Epithelial cell of proximal tubule (primary cell): Measurements from ENCODE around the gene ING5. TPM values are rescaled to one million over a fixed set of nuclear protein-coding genes. Genes with fewer than 3 reads are reported as not detected.
"Not testable (repeated sequence)": the region's sequence is repeated elsewhere in the genome, so short reads cannot be mapped to it uniquely, and the experiment has no call there.

Source experiments
- DNase-seq: peaks from one replicate; pipeline ENCODE4 v3.0.0-alpha.2; 2011; ENCODE audit warnings: low read depth
- H3K4me3 ChIP-seq: 2 replicates; pipeline ENCODE4 v1.5.1; 2011; ENCODE audit warnings: low read depth, mild to moderate bottlenecking, low read length
- total RNA-seq: library from RNA; depleted of rRNA; stranded (reverse); fragments of >200 nt; gene quantifications from 2 replicates; pipeline ENCODE4 v1.2.3, GENCODE V29; 2015
- TF ChIP-seq, protein P1 (sequence below): conservative IDR thresholded peaks from 2 replicates; pipeline ENCODE4 v1.5.1; 2012; ENCODE audit warnings: low read depth, mild to moderate bottlenecking, low read length

Gene ING5
- total RNA-seq, 1 donor from 2014 or later, result 10.4 TPM

DNA sequence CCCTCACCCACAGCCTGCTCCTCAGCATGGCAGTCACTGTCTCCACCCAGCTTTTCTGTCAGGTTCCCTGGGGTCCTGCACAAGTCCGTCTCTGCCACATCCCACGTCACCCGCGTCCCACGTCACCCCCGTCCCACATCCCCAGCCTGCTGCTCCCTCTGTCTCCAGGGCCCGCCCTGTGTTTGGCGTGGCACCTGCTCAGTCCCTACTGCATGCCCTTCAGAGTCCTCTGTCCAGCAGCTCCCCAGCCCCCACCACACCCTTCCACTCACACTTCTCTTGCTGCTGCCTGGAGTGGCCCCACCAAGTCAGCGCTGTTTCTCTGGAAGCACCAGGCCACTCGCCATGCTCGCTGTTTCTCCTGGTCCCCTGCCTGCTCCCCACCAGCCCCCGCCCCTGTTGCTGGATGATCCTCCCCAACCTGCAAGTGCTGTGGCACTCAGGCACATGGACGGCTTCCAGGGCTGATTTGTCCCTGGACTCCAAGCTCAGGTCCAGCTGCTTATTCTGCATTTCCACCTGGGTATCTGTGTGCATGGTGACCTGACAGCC lies 45.6 kb upstream of the ING5 start:
- H3K4me3 ChIP-seq, result no peak overlapping the region
- no peak for DNase-seq
- TF ChIP-seq, protein P1, sequence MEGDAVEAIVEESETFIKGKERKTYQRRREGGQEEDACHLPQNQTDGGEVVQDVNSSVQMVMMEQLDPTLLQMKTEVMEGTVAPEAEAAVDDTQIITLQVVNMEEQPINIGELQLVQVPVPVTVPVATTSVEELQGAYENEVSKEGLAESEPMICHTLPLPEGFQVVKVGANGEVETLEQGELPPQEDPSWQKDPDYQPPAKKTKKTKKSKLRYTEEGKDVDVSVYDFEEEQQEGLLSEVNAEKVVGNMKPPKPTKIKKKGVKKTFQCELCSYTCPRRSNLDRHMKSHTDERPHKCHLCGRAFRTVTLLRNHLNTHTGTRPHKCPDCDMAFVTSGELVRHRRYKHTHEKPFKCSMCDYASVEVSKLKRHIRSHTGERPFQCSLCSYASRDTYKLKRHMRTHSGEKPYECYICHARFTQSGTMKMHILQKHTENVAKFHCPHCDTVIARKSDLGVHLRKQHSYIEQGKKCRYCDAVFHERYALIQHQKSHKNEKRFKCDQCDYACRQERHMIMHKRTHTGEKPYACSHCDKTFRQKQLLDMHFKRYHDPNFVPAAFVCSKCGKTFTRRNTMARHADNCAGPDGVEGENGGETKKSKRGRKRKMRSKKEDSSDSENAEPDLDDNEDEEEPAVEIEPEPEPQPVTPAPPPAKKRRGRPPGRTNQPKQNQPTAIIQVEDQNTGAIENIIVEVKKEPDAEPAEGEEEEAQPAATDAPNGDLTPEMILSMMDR, result no peak

DNA sequence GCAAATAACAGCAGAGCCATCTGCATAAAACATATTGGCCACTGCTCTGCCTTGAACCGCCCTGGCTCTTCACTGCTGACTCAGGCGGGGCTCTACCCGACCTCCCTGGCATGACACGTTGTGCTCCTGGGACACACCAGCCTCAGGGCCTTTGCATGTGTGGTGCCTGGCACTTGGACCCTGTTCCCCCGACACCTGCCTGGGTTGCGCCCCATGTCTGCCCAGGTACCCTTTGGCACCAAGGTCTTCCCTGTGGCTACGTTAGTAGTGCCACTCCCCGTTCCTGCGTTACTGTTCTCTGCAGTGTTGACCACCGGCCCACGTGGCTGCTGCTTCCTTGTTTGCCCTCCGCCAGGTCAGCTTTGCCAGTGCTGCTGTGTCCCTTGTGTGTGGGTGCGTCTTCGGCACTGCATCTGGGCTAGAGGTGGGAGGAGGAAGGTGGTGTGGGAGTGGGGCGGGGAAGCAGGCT lies 44.0 kb upstream of the ING5 start:
- TF ChIP-seq, protein P1, result no peak
- H3K4me3 ChIP-seq, result no peak overlapping the region
- DNase-seq, result no peak

DNA sequence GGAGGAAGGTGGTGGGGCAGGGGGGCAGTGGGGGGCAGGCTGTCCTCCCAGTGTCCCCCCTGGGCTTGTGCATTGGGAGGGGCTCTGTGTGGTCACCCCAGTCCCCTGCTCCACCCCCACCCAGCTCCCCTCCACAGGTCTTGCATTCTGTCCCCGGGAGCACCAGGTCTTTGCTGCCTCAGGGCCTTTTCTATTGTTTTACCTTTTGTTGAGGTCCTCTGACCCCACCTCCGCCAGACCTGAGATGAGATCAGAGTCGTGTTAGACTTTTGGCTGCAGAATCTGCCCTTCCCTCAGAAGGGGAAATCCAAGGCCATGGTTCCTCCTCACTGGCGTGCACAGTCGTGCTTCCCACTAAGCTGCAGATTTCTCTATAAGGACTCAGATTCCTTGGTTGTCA lies 43.5 kb upstream of the ING5 start:
- TF ChIP-seq, protein P1, result no peak
- no peak overlapping the region for H3K4me3 ChIP-seq
- DNase-seq, result no peak

DNA sequence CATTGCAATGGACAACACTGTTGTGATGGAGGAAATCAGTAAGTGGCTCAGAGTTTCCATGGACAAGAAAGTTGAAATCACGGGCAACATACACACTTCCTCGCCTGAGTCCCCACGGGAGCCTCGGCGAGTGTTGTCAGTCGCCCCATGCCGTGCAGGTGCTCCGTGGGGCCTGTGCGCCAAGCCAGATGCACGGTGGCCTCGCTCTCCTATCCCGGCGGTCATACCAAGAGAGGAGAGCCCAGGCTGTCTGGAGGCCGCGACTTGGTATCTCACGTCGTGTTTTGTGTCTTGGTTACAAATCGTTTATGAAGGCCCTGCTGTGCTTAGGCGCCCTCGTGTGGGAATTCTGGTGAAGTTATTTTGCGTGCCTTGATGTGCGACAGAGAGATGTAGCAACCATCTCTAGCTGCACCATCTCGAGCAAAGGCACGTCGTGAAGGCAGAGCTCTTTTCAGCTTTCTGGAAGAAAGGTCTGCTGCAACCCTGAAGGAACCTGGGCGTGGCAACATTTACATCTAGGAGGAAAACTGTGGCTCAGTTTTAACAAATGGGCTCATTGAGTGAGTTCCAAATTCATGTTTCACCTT lies 42.6 kb upstream of the ING5 start:
- TF ChIP-seq, protein P1, result peak; percentile 74
- DNase-seq, result no peak

DNA sequence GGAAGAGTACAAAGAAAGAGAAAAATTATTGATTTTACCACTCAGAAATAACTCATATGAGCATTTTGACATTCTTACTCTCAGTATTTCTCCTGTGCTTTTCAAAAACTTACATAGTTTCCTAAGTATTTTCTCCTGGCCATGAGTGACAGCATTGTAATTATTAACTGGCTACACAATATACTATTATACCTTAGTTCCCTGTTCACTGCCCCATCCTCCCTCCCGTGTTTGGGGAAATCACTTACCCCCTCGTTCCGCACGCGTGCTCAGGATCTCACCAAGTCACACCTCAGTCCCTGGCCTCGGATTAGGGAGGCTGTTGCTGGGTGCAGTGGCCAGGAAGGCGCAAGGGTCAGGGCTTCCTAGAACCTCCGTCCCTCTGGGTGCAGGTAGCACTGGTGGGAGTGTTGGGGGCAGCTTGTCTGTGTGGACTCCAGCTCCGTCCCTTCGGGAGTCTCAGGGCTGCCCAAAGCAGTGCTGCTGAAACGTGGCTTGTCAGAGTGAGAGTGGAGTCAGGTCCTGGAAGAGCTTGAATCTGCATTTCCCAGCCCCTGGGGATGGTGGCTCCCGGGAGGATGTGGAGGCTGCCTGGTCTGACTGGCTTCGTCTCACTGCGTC lies 41.1 kb upstream of the ING5 start:
- TF ChIP-seq, protein P1, result no peak
- DNase-seq, result no peak

More for the DNA sequence above, 42.6 kb upstream of the ING5 start:
- H3K4me3 ChIP-seq, result no peak overlapping the region

DNA sequence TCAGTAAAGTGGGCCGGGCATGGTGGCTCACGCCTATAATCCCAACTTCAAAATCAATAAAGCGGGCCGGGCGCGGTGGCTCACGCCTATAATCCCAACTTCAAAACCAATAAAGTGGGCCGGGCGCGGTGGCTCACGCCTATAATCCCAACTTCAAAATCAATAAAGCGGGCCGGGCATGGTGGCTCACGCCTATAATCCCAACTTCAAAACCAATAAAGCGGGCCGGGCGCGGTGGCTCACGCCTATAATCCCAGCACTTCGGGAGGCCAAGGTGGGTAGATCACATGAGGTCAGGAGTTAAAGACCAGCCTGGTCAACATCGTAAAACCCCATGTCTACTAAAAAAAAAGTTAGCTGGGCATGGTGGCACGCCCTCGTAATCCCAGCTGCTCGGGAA lies 39.1 kb upstream of the ING5 start:
- DNase-seq, H3K4me3 ChIP-seq: not testable (repeated sequence)

More for the DNA sequence above, 41.1 kb upstream of the ING5 start:
- no peak overlapping the region for H3K4me3 ChIP-seq

DNA sequence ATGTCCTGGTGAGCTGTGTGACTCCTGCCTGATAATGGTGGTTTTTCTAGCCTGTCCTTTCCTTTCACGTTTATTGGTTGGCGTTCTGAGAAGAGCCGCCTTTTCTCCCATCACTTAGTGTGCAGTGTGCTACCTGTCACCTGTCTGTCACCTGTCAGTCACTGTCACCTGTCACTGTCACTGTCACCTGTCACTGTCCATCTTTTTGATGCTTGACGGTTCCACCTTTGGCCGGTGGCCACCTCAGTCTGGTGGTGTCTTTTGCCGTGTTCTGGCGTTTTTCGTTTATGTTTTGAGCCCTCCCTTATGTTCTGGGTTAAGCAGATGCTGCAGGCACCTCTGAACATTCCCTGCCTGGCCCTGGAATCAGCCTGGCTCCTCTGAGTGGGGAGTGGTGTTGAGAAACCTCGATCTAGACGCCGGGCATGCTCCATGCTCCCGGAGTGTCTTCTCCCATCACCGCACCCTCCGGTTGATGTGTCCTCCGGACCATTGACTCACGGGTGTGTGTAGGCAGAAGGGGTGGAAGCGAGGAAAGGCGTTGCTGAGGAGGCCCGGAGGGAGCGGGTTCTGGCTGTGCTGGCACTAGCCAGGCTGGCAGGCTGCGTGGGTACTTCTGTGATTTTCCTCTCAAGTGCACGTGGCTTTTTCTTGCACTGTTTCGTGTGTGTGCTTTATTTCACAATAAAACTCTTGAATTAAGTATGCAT lies 36.0 kb upstream of the ING5 start:
- no peak for DNase-seq
- no peak overlapping the region for H3K4me3 ChIP-seq
- TF ChIP-seq, protein P1, result no peak
